ENCODE data around the gene MARF1.
"Not testable (repeated sequence)": the region's sequence is repeated elsewhere in the genome, so short reads cannot be mapped to it uniquely, and the experiment has no call there.

MARF1 gene, protein sequence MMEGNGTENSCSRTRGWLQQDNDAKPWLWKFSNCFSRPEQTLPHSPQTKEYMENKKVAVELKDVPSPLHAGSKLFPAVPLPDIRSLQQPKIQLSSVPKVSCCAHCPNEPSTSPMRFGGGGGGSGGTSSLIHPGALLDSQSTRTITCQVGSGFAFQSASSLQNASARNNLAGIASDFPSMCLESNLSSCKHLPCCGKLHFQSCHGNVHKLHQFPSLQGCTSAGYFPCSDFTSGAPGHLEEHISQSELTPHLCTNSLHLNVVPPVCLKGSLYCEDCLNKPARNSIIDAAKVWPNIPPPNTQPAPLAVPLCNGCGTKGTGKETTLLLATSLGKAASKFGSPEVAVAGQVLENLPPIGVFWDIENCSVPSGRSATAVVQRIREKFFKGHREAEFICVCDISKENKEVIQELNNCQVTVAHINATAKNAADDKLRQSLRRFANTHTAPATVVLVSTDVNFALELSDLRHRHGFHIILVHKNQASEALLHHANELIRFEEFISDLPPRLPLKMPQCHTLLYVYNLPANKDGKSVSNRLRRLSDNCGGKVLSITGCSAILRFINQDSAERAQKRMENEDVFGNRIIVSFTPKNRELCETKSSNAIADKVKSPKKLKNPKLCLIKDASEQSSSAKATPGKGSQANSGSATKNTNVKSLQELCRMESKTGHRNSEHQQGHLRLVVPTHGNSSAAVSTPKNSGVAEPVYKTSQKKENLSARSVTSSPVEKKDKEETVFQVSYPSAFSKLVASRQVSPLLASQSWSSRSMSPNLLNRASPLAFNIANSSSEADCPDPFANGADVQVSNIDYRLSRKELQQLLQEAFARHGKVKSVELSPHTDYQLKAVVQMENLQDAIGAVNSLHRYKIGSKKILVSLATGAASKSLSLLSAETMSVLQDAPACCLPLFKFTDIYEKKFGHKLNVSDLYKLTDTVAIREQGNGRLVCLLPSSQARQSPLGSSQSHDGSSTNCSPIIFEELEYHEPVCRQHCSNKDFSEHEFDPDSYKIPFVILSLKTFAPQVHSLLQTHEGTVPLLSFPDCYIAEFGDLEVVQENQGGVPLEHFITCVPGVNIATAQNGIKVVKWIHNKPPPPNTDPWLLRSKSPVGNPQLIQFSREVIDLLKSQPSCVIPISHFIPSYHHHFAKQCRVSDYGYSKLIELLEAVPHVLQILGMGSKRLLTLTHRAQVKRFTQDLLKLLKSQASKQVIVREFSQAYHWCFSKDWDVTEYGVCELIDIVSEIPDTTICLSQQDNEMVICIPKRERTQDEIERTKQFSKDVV (N-terminal part only)

DNA sequence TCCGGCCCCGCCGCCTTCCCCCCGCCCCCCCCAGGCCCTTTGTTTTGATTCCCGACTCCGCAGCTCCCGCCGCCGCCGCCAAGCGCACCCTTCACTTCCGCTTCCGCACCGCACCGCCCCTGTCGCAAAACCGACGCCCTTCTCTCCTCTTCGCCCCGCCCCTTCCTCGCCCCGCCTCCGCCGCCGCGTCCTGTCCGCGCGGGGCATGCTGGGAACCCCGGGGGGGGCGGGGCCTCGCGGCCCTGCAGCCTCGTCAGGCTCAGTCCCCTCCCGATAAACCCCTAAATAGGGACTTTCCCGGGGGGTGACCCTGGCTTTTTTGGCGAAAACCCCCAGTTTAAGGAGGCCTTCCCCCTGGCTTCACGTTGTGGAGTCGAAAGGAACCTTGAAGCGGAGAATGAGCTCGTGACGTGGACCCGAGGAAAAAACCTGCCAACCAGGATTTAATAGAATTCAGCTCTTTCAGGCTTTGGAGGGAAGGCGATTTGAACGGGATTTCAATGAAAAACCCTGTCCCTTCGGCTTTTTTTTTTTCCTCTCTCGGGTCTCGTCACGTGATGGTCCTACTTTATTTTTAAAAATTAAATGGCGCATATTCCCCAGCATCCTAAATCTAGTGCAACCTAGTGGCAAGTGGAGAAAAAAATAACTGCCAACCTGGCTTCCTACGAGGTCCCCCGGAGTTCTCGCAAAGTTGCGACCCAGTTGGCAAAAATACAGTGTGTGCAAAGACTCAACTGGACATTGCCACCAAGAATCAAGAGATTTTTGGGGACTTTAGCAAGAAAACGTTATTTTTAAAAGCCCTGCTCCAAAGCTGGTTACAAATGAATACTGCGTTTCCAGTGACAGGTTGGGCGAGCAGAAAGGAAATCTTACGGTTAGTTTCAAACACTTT, at the start of gene MARF1:
Gene MARF1 (minus strand): TSS at position 107 of the 898 bp plus-strand sequence. CDS start 3,921 bp downstream, outside the sequence.
- DNase-seq (ENCODE audit: low read depth in 1 of 2, low spot score in 1 of 2), result peak; percentile 99 to 100

DNA sequence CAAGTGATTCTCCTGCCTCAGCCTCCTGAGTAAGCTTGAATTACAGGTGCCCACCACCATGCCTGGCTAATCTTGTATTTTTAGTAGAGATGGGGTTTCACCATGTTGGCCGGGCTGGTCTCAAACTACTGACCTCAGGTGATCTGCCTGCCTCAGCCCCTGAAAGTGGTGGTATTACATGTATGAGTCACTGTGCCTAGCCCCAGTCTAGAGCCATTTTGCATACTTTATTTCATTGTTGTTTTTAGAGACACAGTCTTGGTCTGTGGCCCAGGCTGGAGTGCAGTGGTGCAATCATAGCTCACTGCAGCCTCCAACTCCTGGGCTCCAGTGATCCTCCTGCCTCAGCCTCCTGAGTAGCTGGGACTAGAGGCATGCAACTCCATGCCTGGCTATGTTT, 49.6 kb upstream of the MARF1 start:
- DNase-seq (ENCODE audit: low read depth in 1 of 2, low spot score in 1 of 2), result not testable (repeated sequence)

DNA sequence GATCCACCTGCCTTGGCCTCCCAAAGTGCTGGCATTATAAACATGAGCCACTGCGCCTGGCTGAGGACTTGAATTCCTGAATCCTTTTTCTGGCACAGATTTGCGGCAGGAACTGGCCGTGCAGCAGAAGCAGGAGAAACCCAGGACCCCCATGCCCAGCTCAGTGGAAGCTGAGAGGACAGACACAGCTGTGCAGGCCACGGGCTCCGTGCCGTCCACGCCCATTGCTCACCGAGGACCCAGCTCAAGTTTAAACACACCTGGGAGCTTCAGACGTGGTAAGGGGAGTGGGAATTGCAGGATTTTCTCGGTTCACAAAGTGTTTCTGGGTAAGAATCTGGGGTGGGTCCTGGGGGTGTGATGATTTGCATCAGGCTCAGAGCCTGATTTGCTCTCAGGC, 48.1 kb upstream of the MARF1 start:
- no peak for DNase-seq (ENCODE audit: low read depth in 1 of 2, low spot score in 1 of 2)

DNA sequence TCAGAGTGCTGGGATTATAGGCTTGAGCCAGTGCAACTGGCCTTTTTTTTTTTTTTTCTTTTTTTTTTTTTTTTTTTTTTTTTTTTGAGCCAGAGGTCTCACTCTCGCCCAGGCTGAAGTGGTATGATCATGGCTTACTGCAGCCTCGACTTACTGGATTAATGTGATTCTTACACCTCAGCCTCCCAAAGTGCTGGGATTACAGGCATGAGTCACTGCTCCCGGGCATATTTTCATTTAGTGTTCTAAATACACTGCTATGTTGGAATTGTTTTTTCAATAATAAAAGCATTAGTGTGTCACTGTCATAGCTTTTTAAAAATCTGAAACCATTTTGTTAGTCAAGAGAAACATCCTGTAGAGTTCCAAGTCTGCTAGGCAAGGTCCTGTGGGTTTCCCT, 47.3 kb upstream of the MARF1 start:
- no peak for DNase-seq (ENCODE audit: low read depth in 1 of 2, low spot score in 1 of 2)

DNA sequence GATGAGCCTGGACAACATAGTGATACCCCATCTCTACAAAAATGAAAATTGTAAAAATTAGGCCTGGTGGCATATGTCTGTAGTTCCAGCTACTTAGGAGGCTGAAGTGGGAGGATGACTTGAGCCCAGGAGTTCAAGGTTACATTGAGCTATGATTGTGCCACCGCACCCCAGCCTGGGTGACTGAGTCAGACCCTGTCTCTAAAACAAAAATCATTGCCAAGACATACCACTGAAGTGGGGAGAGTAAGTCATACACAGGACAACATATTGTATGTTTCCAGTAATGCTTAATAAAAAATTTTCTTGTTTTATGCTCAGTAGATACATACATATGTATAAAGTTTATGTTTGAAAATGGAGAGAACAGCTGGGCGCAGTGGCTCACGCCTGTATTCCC, 46.3 kb upstream of the MARF1 start:
- no peak for DNase-seq (ENCODE audit: low read depth in 1 of 2, low spot score in 1 of 2)

DNA sequence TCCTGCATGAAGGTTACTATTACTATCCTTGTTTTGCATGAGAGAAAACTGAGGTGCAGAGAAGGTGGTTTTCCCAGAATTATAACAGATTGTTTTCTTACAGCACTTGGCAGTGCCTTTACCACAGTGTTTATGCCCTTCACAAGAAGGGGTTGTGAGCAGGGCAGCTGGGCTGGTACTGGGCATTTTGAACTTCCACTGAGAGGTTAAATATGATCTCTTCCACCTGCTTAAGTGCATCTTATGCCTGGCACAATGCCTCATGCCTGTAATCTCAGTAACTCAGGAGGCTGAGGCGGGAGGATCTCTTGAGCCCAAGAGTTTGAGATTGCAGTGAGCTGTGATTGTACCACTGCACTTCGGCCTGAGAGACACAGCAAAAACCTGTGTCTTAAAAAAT, 43.3 kb upstream of the MARF1 start:
- DNase-seq (ENCODE audit: low read depth in 1 of 2, low spot score in 1 of 2), result no peak

DNA sequence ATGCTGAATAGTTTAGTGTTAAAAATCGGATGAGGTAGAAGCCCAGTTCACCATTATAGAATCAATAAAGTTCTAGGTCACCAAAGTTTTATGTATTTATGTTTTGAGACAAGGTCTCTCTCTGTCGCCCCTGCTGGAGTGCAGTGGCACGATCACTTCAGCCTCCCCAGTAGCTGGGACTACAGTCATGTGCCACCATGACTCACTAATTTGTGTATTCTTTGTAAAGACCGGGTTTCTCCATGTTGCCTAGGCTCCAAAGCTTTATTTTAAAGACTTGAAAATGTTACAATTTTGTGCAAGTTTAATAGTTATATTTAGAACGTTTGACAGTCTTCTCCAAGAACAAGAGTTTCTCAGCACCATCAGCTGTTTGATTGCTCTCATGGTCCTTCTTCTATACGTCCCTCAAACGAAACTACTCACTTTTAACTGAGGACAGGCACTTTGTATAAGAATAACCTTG, 39.2 kb upstream of the MARF1 start:
- no peak for DNase-seq (ENCODE audit: low read depth in 1 of 2, low spot score in 1 of 2)

DNA sequence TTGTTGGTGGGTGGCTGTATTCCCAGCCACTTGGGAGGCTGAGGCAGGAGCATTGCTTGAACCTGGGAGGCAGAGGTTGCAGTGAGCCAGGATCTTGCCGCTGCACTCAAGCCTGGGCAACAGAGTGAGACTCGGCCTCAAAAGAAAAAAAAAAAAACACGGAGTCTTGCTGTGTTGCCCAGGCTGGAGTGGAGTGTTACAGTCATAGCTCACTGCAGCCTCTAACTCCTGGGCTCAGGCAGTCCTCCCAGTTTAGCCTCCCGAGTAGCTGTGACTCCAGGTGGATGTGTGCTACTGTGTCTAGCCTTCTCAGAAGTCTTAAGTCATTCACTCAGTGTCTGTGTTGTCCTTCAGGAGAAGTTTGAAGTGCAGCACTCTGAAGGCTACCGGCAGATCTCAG, 34.5 kb upstream of the MARF1 start:
- no peak for DNase-seq (ENCODE audit: low read depth in 1 of 2, low spot score in 1 of 2)

DNA sequence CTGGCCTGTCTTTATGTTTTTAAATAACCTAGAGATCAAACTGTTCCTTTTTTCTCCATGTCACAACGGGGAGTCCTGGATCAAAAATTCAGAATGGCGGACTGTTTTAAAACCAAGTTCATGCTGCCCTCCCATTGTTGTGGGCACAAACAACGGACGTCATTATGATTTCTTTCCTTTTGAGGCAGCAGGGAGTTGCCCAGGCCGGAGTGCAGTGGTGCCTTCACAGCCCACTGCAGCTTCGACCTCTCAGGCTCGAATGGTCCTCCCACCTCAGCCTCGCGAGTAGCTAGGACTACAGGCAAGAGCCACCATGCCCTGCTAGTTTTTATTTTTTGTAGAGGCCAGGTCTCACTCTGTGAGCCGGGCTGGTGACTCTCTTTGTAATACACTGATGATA, 33.6 kb upstream of the MARF1 start:
- no peak for DNase-seq (ENCODE audit: low read depth in 1 of 2, low spot score in 1 of 2)

DNA sequence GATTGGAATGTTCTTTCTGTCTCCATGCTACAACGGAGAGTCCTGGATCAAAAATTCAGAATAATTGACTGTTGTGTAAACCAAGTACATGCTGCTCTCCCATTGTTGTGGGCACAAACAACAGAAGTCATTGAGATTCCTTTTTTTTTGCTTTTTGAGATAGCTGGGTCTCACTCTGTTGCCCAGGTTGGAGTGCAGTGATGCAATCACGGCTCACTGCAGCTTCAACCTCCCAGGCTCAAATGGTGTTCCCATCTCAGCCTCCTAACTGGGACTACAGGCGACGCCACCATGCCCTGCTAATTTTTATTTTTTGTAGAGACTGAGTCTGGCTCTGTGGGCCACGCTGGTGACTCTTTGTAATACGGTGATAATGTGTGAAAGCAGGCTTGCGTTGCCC, 31.6 kb upstream of the MARF1 start:
- DNase-seq (ENCODE audit: low read depth in 1 of 2, low spot score in 1 of 2), result no peak

DNA sequence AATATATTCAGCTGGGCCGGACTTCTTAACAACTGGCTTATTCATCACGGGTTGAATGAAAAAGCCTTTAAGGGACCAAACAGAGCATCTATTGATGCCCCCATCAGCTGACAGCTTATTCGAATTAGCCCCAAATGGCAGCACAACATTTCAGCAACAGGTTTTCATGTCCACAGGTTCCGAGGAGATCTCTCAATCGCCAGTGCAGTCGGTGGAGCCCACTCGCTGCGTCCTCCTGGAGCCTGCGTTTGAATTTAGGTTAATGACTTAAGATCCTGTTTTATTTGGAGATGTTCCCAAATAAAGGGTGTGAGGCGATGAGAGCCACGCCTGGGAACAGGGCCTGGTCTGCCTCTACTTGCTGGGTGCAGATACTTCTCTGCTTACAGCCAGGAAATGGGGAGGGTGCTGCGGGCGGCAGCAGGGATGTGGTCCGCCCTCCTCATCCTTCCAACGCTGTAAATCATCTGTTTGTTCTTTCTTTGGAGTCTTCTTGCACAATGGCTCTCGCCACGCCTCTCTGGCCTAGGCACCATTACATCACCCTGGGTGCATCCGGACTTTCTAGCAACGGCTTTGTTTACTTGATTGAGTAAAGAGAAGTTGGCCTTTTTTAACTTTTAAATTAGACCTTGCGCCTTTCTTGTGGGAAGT, 29.7 kb upstream of the MARF1 start:
- DNase-seq (ENCODE audit: low read depth in 1 of 2, low spot score in 1 of 2), result peak; percentile 44 to 51

DNA sequence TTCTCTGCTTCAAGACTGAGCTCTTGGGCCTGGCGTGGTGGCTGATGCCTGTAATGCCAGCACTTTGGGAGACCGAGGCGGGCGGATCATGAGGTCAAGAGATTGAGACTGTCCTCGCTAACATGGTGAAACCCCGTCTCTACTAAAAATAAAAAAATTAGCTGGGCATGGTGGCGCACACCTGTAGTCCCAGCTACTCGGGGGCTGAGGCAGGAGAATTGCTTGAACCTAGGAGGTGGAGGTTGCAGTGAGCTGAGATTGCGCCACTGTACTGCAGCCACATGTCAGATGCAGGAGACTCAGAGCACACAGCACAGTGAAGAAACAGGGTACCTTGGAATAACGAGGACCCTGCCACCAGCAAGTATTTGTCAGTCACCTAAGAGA, 29.2 kb upstream of the MARF1 start:
- DNase-seq (ENCODE audit: low read depth in 1 of 2, low spot score in 1 of 2), result not testable (repeated sequence)

DNA sequence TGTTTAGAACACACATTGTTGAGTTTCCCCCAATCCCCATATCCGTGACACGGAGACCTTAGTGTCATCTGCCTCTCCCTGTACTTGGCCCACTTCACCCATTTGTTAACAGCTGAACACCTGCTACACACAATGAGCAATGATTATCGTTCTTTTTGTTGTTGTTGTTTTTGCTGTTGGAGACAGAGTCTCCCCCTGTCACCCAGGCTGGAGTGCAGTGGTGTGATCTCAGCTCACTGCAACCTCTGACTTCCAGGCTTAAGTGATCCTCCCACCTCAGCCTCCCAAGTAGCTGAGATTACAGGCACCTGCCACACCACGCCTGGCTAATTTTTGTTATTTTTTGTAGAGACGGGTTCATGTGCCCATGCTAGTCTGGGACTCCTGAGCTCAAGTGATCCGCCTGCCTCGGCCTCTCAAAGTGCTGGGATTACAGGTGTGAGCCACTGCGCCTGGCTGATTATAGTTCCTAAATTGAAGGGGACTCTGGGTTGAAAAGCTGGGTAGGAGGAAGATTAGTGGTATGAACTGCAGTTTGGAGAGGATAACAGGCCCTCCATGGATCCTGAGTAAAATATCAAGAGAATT, 28.7 kb upstream of the MARF1 start:
- no peak for DNase-seq (ENCODE audit: low read depth in 1 of 2, low spot score in 1 of 2)

DNA sequence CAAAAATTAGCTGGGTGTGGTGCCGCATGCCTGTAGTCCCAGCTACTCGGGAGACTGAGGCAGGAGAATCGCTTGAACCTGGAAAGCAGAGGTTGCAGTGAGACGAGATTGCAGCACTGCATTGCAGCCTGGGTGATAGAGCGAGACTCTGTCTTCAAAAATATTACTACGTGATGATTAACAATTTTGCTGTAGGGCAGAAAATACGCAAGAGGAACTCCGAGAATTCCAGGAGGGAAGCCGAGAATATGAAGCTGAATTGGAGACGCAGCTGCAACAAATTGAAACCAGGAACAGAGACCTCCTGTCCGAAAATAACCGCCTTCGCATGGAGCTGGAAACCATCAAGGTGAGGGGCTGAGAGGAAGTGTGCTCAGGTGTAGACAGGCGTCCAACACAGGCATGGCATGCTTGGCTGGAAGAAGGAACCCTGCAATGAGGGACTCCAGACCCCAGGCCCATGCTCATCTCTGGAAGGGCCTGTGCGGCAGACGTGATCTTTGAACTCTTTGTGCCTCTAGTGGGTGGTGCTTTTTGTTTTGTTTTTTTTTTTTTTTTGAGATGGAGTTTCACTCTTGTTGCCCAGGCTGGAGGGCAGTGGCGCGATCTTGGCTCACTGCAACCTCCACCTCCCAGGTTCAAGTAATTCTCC, 24.3 kb upstream of the MARF1 start:
- DNase-seq (ENCODE audit: low read depth in 1 of 2, low spot score in 1 of 2), result no peak

DNA sequence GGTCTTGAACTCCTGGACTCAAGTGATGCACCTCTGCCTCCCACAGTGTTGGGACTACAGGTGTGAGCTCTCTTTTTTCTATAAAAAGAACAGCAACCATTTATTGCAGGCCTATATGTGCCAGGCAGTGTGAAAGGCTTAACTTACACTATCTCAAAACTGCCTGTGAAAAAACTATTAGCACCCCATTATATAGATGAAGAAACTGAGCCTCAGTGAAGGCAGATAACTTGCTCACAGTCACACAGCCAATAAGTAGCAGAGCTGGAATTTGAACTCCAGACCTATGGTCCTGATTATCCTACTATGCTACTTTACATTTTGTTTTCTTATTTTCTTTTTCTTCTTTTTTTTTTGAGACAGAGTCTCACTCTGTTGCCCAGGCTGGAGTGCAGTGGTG, 22.2 kb upstream of the MARF1 start:
- DNase-seq (ENCODE audit: low read depth in 1 of 2, low spot score in 1 of 2), result no peak

DNA sequence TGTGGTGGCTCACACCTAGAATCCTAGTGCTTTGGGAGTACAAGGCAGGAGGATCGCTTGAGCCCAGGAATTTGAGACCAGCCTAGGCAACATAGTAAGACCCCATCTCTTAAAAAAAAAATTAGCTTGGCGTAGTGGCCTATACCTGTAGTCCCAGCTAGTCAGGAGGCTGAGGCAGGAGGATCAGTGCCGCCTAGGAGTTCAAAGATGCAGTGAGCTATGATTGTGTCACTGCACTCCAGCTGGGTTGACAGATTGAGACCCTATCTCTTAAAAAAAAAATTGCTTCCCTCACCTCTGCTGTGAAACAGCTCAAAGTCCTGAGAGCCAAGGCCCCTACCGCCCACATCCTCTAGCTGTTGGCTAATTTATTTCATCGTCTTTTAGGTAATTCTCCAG, 17.2 kb upstream of the MARF1 start:
- DNase-seq (ENCODE audit: low read depth in 1 of 2, low spot score in 1 of 2), result no peak

DNA sequence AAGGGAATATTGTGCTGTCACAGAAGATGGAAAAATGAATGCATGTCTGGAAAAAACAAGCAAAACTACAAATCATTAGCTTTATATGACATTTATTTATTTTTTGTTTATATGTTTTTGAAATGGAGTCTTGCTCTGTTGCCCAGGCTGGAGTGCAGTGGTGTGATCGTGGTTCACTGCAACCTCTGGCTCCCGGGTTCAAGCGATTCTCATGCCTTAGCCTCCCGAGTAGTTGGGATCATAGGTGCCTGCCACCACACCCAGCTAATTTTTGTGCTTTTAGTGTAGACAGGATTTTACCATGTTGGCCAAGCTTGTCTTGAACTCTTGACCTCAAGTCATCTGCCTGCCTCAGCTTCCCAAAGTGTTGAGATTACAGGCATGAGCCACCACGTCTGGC, 15.6 kb upstream of the MARF1 start:
- DNase-seq (ENCODE audit: low read depth in 1 of 2, low spot score in 1 of 2), result no peak

DNA sequence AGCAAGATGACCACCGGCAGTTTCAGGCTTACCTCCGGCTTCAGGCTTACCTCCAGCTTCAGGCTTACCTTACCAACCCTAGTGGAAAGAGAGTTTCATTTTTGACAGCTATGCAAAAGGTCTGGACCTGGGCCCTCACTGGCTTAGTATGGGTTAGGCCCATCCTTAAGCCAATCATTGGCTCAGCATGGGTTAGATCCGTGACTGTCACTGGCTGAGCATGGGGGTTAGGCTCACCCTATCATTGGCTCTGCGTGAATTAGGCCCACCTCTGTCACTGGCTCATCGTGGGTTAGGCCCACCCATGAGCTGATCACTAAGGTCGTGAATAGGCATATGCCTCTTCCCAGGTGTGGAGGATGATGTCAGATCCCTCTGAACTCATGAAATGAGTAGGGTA, 15.2 kb upstream of the MARF1 start:
- no peak for DNase-seq (ENCODE audit: low read depth in 1 of 2, low spot score in 1 of 2)

DNA sequence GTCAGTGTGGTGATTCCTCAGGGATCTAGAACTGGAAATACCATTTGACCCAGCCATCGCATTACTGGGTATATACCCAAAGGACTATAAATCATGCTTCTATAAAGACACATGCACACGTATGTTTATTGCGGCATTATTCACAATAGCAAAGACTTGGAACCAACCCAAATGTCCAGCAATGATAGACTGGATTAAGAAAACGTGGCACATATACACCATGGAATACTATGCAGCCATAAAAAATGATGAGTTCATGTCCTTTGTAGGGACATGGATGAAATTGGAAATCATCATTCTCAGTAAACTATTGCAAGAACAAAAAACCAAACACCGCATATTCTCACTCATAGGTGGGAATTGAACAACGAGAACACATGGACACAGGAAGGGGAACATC, 12.6 kb upstream of the MARF1 start:
- not testable (repeated sequence) for DNase-seq (ENCODE audit: low read depth in 1 of 2, low spot score in 1 of 2)
